Calu3 (cell line): ENCODE results near the gene ARL2. TPM values are rescaled to one million over a fixed set of nuclear protein-coding genes. Genes with fewer than 3 reads are reported as not detected.
A peak's percentile ranks its signal among the peaks of the same experiment; 100 is the strongest.

Experiments
- BruUV-seq: library from RNA; stranded (reverse); fragments of 400-500 nt; replicated peaks from 2 replicates; lab custom pipeline; 2021; lab: Mats Ljungman, UMichigan
- CTCF ChIA-PET: fragments of 300-600 bp; sonication (Branson Sonifier 250); formaldehyde crosslinking; loops from one replicate; lab custom pipeline; 2022; ENCODE audit warnings: antibody characterized with exemption; lab: Charles Lee
- DNase-seq: peaks from one replicate; pipeline ENCODE4 v3.0.0; 2022
- H3K27ac Mint-ChIP-seq: one replicate; pipeline ENCODE4 v1.8.0; 2022; ENCODE audit warnings: mixed read lengths; ENCODE audit not compliant: unreplicated experiment
- H3K27me3 Mint-ChIP-seq: one replicate; pipeline ENCODE4 v1.8.0; 2022; ENCODE audit warnings: mixed read lengths; ENCODE audit not compliant: unreplicated experiment
- H3K36me3 Mint-ChIP-seq: one replicate; pipeline ENCODE4 v1.8.0; 2022; ENCODE audit warnings: mild to moderate bottlenecking, moderate library complexity, mixed read lengths; ENCODE audit not compliant: insufficient read depth, unreplicated experiment
- H3K4me1 Mint-ChIP-seq: one replicate; pipeline ENCODE4 v1.8.0; 2022; ENCODE audit warnings: mild to moderate bottlenecking, low read depth, mixed read lengths; ENCODE audit not compliant: unreplicated experiment
- H3K4me3 Mint-ChIP-seq: one replicate; pipeline ENCODE4 v1.8.0; 2022; ENCODE audit warnings: mild to moderate bottlenecking, low read depth, moderate library complexity, mixed read lengths; ENCODE audit not compliant: unreplicated experiment
- H3K9me3 Mint-ChIP-seq: one replicate; pipeline ENCODE4 v1.8.0; 2022; ENCODE audit warnings: low read depth, mixed read lengths; ENCODE audit not compliant: unreplicated experiment
- CTCF ChIP-seq: fragments of 200-600 bp; IDR thresholded peaks from one replicate; pipeline ENCODE4 v1.8.0; 2022; ENCODE audit warnings: antibody characterized with exemption; ENCODE audit not compliant: unreplicated experiment
- intact Hi-C: fragments of 100-400 bp; cut with micrococcal nuclease; formaldehyde crosslinking; loops from one replicate; pipeline ENCODE4 v1.10.0; 2022; ENCODE audit not compliant: unreplicated experiment
- total RNA-seq: library from RNA; stranded (reverse); gene quantifications from 2 replicates; pipeline ENCODE4 v1.2.3, GENCODE V29; 2022

ARL2 gene
- total RNA-seq, 1 experiment from 2014 or later = 62.6 TPM

- peaks cover 37% of the 10 kb centered on the region for H3K36me3 Mint-ChIP-seq
- CTCF ChIA-PET = interaction anchor here (0.6 kb wide), 1 partner anchor 1437 kb away, joined by 5 read pairs; no protein-coding TSS in a partner anchor
- intact Hi-C loops = no loop called here
- H3K4me3 Mint-ChIP-seq = peak overlapping the region; percentile 75
- H3K27me3 Mint-ChIP-seq = no peaks in the 10 kb centered on the region
- no peaks in the 10 kb centered on the region for H3K4me1 Mint-ChIP-seq
- no TSS peak for BruUV-seq
- DNase-seq = no peak
- TF ChIP-seq CTCF = no peak
- no peaks in the 10 kb centered on the region for H3K9me3 Mint-ChIP-seq
- H3K27ac Mint-ChIP-seq = no peak overlapping the region
Measured at GRCh38 chr11:65042891-65043290, 28.9 kb downstream of the ARL2 start.

- H3K36me3 Mint-ChIP-seq = peaks cover 31% of the 10 kb centered on the region
- DNase-seq = no peak
- H3K9me3 Mint-ChIP-seq = no peaks in the 10 kb centered on the region
- CTCF ChIA-PET = interaction anchor here (0.6 kb wide), 1 partner anchor 125 kb away, joined by 4 read pairs; no protein-coding TSS in a partner anchor
- intact Hi-C loops = no loop called here
- no peak overlapping the region for H3K4me3 Mint-ChIP-seq
- H3K27me3 Mint-ChIP-seq = no peaks in the 10 kb centered on the region
- no peaks in the 10 kb centered on the region for H3K4me1 Mint-ChIP-seq
- no peak for TF ChIP-seq CTCF
- no peak overlapping the region for H3K27ac Mint-ChIP-seq
- no TSS peak for BruUV-seq
Measured at GRCh38 chr11:65043881-65044501, 30.0 kb downstream of the ARL2 start.

GRCh38 chr11:65045061-65045460 lies 31.1 kb downstream of the ARL2 start:
- no peak for DNase-seq
- no peak overlapping the region for H3K4me3 Mint-ChIP-seq
- no TSS peak for BruUV-seq
- CTCF ChIA-PET = no interaction called here
- TF ChIP-seq CTCF = no peak
- H3K27ac Mint-ChIP-seq = no peak overlapping the region
- H3K27me3 Mint-ChIP-seq = no peaks in the 10 kb centered on the region
- H3K36me3 Mint-ChIP-seq = peaks cover 31% of the 10 kb centered on the region
- no peaks in the 10 kb centered on the region for H3K9me3 Mint-ChIP-seq
- intact Hi-C loops = no loop called here
- no peaks in the 10 kb centered on the region for H3K4me1 Mint-ChIP-seq

GRCh38 chr11:65045728-65046127 lies 31.8 kb downstream of the ARL2 start:
- CTCF ChIA-PET = no interaction called here
- no peaks in the 10 kb centered on the region for H3K9me3 Mint-ChIP-seq
- BruUV-seq = no TSS peak
- no peak overlapping the region for H3K27ac Mint-ChIP-seq
- H3K4me1 Mint-ChIP-seq = no peaks in the 10 kb centered on the region
- no peak for DNase-seq
- no peak for TF ChIP-seq CTCF
- peaks cover 26% of the 10 kb centered on the region for H3K36me3 Mint-ChIP-seq
- no peak overlapping the region for H3K4me3 Mint-ChIP-seq
- no peaks in the 10 kb centered on the region for H3K27me3 Mint-ChIP-seq
- intact Hi-C loops = no loop called here
